ENCODE results near the gene MYO15B. TPM values are rescaled to one million over a fixed set of nuclear protein-coding genes. Genes with fewer than 3 reads are reported as not detected.

Gene MYO15B
- total and polyA plus RNA-seq, 2 of the 13 experiments (the other 11 are each of a cell fraction or from before 2014, with no cell fraction given) = 2.8 to 8.1 TPM

DNA sequence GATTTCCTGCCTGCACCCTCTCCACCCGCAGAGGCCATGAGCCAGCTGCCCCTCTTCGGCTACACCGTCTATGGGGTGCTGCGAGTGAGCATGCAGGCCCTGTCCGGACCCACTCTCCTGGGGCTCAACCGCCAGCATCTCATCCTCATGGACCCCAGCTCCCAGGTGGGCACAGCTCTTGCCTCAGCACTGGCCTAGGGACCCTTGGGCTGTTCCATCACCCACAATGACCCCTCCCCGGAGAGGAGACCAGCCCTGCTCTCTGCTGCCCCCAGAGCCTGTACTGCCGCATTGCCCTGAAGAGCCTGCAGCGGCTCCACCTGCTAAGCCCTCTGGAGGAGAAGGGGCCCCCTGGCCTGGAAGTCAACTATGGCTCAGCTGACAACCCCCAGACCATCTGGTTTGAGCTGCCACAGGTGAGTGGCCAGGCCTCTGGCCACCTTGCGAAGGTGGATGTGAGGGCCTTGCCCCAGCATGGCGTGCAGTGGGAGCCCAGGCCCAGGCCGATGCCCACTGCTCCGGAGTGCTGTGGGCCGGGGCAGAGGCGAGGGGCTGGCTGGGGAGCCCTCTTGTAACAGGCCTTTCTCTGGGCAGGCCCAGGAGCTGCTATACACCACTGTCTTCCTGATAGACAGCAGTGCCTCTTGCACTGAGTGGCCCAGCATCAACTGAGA, 38.4 kb downstream of the MYO15B start (continued):
- TF ChIP-seq, protein P1, sequence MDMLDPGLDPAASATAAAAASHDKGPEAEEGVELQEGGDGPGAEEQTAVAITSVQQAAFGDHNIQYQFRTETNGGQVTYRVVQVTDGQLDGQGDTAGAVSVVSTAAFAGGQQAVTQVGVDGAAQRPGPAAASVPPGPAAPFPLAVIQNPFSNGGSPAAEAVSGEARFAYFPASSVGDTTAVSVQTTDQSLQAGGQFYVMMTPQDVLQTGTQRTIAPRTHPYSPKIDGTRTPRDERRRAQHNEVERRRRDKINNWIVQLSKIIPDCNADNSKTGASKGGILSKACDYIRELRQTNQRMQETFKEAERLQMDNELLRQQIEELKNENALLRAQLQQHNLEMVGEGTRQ (IDR thresholded peaks at IDR 0.05; ENCODE audit: low read depth, low read length) = no peak
- TF ChIP-seq, protein P1 (CRISPR knock-in tag; IDR thresholded peaks at IDR 0.05; ENCODE audit: borderline replicate concordance) = no peak
- TF ChIP-seq ZNF343 (CRISPR knock-in tag; IDR thresholded peaks at IDR 0.05) (no peak), ZNF224 (CRISPR knock-in tag; IDR thresholded peaks at IDR 0.05) (no peak), PHF5A (CRISPR knock-in tag; IDR thresholded peaks at IDR 0.05; ENCODE audit: low read depth, unreplicated experiment) (no peak), ZNF562 (CRISPR knock-in tag; IDR thresholded peaks at IDR 0.05; ENCODE audit: borderline replicate concordance) (no peak), SRSF1 (optimal IDR thresholded peaks at IDR 0.05; ENCODE audit: low read depth, low read length) (no peak), CENPT (CRISPR knock-in tag; IDR thresholded peaks at IDR 0.05; ENCODE audit: low read depth) (no peak), CEBPG (CRISPR knock-in tag; IDR thresholded peaks at IDR 0.05) (no peak), POLR2AphosphoS5 (IDR thresholded peaks at IDR 0.05; ENCODE audit: low read depth, low read length) (no peak), ZNF891 (CRISPR knock-in tag; IDR thresholded peaks at IDR 0.05) (no peak), NFATC3 (CRISPR knock-in tag; IDR thresholded peaks at IDR 0.05) (0 out of 2 replicates have a peak, but pooled peaks have one; percentile 35), MAZ (IDR thresholded peaks at IDR 0.05; ENCODE audit: borderline replicate concordance, low read depth, low read length) (peak; percentile 71; the same call in 1 of the 2 replicates), MAZ (CRISPR knock-in tag; IDR thresholded peaks at IDR 0.05; ENCODE audit: low read depth) (no peak), STAG1 (CRISPR knock-in tag; IDR thresholded peaks at IDR 0.05) (peak; percentile 56), MBNL3 (CRISPR knock-in tag; conservative IDR thresholded peaks at IDR 0.05) (no peak), ZFP1 (CRISPR knock-in tag; IDR thresholded peaks at IDR 0.05) (no peak), ZNF737 (CRISPR knock-in tag; IDR thresholded peaks at IDR 0.05; ENCODE audit: borderline replicate concordance) (no peak), FOXK1 (CRISPR knock-in tag; IDR thresholded peaks at IDR 0.05; ENCODE audit: borderline replicate concordance, low read depth) (no peak), NR2F1 (CRISPR knock-in tag; IDR thresholded peaks at IDR 0.05) (no peak), ARHGAP35 (CRISPR knock-in tag; IDR thresholded peaks at IDR 0.05; ENCODE audit: borderline replicate concordance) (no peak), HNF4G (IDR thresholded peaks at IDR 0.05; ENCODE audit: borderline replicate concordance, low read depth, low read length) (no peak), HNF4G (CRISPR knock-in tag; IDR thresholded peaks at IDR 0.05; ENCODE audit: borderline replicate concordance, low read depth) (no peak), XBP1 (CRISPR knock-in tag; IDR thresholded peaks at IDR 0.05) (no peak)
- TF ChIP-seq, protein P2, sequence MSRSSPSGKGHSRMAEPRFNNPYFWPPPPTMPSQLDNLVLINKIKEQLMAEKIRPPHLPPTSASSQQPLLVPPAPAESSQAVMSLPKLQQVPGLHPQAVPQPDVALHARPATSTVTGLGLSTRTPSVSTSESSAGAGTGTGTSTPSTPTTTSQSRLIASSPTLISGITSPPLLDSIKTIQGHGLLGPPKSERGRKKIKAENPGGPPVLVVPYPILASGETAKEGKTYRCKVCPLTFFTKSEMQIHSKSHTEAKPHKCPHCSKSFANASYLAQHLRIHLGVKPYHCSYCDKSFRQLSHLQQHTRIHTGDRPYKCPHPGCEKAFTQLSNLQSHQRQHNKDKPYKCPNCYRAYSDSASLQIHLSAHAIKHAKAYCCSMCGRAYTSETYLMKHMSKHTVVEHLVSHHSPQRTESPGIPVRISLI (CRISPR knock-in tag; IDR thresholded peaks at IDR 0.05; ENCODE audit: borderline replicate concordance) = no peak
- TF ChIP-seq, protein P3, sequence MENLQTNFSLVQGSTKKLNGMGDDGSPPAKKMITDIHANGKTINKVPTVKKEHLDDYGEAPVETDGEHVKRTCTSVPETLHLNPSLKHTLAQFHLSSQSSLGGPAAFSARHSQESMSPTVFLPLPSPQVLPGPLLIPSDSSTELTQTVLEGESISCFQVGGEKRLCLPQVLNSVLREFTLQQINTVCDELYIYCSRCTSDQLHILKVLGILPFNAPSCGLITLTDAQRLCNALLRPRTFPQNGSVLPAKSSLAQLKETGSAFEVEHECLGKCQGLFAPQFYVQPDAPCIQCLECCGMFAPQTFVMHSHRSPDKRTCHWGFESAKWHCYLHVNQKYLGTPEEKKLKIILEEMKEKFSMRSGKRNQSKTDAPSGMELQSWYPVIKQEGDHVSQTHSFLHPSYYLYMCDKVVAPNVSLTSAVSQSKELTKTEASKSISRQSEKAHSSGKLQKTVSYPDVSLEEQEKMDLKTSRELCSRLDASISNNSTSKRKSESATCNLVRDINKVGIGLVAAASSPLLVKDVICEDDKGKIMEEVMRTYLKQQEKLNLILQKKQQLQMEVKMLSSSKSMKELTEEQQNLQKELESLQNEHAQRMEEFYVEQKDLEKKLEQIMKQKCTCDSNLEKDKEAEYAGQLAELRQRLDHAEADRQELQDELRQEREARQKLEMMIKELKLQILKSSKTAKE (CRISPR knock-in tag; IDR thresholded peaks at IDR 0.05; ENCODE audit: borderline replicate concordance) = no peak

All from HepG2 (cell line).